NCI-H2227 (cell line): ENCODE results near the gene CTSC.
"Not testable (repeated sequence)": the region's sequence is repeated elsewhere in the genome, so short reads cannot be mapped to it uniquely, and the experiment has no call there.

ENCODE experiments used
- DNase-seq: peaks from one replicate; lab custom pipeline; 2025; ENCODE audit not compliant: unreplicated experiment; lab: John Stamatoyannopoulos, UW

Gene CTSC

DNA sequence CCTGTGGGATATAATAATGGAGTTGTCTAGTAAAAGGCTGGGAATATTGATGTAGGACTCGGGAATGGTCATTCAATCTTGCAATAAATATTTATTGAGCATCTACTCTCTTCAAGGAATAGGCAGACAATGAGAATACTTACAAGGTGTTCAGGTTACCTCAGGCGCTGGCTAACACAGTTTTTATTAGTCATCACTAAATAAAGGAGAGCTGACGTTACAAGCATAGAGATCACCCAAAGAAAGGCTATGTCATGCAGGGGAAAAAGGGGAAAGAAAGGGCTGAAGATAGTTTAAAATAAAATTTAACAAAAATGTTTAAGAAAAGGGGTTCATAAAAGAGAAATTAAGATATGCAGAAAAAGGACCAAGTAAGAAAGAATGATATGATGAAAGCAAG lies 15.8 kb upstream of the CTSC start:
- DNase-seq: no peak

- DNase-seq: no peak
Measured at GRCh38 chr11:88352139-88352538, 14.6 kb upstream of the CTSC start.

GRCh38 chr11:88348870-88349269 lies 11.3 kb upstream of the CTSC start:
- no peak for DNase-seq

- DNase-seq: no peak
Measured at GRCh38 chr11:88345949-88346348, 8.4 kb upstream of the CTSC start.

- no peak for DNase-seq
Measured at GRCh38 chr11:88345408-88345807, 7.9 kb upstream of the CTSC start.

DNA sequence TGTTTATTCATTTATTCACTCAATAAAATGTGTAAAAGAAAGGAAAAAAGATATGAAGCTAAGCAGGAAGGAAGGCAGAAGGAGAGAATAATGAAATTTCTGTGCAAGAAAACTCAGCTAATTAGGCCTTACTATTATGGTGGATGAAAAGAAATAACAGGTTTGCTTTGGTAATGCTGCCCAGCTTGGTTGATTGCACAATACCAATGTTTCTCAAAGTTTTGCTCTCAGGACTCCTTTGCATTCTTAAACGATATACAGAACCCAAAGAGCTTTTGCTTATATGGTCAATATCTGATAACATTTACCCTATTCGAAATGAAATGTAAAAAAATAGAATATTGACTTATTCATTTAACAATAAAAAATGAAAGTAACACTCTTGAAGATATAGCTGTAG lies 7.3 kb upstream of the CTSC start:
- no peak for DNase-seq

DNA sequence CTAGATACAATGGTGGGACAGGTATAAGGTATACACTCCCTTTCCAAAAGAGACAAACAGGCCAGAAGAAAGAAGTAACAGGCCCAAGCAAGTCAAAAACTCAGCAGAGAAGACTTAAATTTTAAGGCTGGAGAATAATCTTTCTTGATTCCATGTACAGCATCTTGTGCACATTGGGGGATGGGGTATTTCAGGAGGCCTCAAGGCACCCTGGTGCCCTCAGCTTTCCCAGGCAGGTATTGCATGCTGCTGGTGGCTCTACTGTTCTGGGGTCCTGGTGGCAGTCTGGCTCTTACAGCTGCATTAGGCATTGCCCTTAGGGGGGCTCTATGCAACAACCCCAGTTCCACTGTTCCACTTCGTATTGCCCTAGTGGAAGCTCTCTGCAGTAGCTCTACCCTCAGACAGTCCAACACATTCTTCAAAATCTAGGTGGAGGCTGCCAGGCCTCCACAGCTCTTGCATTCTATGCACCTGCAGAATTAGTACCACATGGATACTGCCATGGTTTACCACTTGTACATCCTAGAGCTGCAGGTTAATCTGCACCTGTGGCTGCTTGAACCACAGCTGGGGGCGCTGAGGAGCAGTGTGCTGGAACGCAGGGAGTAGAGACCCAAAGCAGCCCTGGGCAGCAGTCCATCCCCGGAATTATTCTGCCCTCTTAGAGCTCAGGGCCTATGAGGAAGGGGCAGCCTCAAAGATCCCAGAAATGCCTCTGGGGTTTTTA lies 4.2 kb upstream of the CTSC start:
- no peak for DNase-seq

GRCh38 chr11:88340366-88340935 lies 2.9 kb upstream of the CTSC start:
- no peak for DNase-seq

- no peak for DNase-seq
Measured at GRCh38 chr11:88337987-88338668, 592 bp upstream of the CTSC start.

GRCh38 chr11:88335284-88335683 lies 2.3 kb downstream of the CTSC start:
- no peak for DNase-seq

GRCh38 chr11:88333862-88334261 lies 3.7 kb downstream of the CTSC start:
- DNase-seq: no peak

DNA sequence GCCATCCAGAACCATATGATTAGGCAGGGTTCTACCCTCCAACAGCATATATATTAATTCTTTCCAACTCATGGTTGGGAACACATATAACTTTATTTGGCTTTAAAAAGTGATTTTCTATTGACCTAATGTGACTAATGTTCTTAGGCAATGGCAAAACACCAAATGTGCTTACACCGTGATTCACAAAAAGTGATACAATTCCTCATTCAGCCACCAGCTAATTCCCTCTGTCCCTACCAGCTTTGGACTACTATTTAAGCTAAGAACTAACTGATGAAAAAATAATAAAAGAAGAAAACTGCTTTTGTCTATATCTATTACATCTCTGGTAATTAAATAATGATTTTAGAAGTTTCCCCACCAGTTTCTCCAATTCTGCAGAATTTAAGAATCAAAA lies 4.7 kb downstream of the CTSC start:
- DNase-seq: no peak

- DNase-seq: no peak
Measured at GRCh38 chr11:88330826-88331428, 6.6 kb downstream of the CTSC start.

- DNase-seq: no peak
Measured at GRCh38 chr11:88329563-88330250, 7.8 kb downstream of the CTSC start.

GRCh38 chr11:88327462-88328143 lies 9.9 kb downstream of the CTSC start:
- DNase-seq: no peak

- DNase-seq: no peak
Measured at GRCh38 chr11:88327061-88327460, 10.5 kb downstream of the CTSC start.

GRCh38 chr11:88326099-88326498 lies 11.4 kb downstream of the CTSC start:
- DNase-seq: no peak

DNA sequence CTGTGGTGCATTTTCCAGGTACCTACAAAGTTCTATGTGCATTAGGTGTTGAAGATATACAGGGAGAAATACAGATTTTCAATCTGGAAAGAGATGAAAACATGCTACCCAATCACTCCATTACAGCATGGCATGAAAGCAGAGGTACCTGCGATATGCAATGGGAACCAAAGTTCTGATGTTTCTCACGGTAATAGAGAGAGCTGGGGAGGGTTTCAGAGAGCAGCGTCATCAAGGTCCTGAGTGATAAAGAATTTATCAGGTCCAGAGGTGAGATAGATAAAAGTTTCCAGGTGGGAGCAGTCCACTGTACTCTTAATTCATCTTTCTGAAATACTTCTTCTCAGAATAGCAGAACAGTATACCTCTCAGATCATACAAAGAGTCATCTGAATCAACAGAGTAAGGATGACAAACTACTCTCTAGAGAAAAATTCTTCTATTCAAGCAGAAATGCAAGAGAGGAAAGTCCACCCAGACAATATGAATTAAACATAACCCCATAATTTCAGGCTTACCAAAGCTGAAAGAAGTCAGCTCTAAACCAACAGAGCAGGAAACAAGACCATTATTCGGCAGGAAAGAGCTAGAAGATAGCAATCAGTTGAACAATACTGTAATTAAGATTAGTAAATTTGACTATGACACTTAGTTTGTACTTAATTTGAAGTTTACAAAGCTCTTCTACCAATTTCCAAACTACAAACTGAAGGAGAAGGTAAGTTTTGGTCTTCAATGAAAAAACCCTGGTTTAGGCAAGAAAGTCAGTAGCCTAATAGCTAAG lies 12.8 kb downstream of the CTSC start:
- no peak for DNase-seq

GRCh38 chr11:88322881-88323280 lies 14.7 kb downstream of the CTSC start:
- DNase-seq: not testable (repeated sequence)

GRCh38 chr11:88321412-88321811 lies 16.1 kb downstream of the CTSC start:
- not testable (repeated sequence) for DNase-seq
